ENCODE measurements around the gene METTL21C. TPM values are rescaled to one million over a fixed set of nuclear protein-coding genes. Genes with fewer than 3 reads are reported as not detected.
A peak's percentile ranks its signal among the peaks of the same experiment; 100 is the strongest.

The METTL21C gene
- total RNA-seq, 4 donors from 2014 or later, result not detected

DNA sequence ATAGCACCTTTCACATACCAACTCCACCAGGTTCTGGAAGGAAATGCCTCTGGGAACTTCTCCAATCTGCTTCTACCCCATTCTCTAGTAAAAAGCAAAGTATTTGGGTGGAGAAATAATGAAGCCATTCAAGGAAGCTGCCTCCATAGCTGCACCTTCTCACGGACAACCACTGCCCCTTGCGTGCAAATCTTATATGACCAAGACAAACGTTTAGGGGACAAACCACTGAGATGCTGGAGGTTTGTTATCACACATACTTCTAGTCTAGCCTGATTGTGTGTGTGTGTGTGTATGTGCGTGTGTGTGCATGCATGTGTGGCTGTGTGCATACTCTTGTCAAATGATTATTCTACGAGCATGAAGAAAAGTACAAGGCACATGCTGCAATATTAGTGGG, 6.5 kb upstream of the METTL21C start:
- no peak for TF ChIP-seq POLR2A (IDR thresholded peaks at IDR 0.05)
- TF ChIP-seq, protein P1, sequence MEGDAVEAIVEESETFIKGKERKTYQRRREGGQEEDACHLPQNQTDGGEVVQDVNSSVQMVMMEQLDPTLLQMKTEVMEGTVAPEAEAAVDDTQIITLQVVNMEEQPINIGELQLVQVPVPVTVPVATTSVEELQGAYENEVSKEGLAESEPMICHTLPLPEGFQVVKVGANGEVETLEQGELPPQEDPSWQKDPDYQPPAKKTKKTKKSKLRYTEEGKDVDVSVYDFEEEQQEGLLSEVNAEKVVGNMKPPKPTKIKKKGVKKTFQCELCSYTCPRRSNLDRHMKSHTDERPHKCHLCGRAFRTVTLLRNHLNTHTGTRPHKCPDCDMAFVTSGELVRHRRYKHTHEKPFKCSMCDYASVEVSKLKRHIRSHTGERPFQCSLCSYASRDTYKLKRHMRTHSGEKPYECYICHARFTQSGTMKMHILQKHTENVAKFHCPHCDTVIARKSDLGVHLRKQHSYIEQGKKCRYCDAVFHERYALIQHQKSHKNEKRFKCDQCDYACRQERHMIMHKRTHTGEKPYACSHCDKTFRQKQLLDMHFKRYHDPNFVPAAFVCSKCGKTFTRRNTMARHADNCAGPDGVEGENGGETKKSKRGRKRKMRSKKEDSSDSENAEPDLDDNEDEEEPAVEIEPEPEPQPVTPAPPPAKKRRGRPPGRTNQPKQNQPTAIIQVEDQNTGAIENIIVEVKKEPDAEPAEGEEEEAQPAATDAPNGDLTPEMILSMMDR (IDR thresholded peaks at IDR 0.05), result no peak
- no peak for DNase-seq (ENCODE audit: low spot score in 2 of 2)
- intact Hi-C loops (cut with DNase I; ENCODE audit: low total_unique reads), result no loop called here
- no peak overlapping the region for H3K4me3 ChIP-seq (ENCODE audit: low read depth, poor library complexity, severe bottlenecking)
- WGBS, 2 donors, result 89 to 95% methylated on average over 5 of the region's 5 CpGs

DNA sequence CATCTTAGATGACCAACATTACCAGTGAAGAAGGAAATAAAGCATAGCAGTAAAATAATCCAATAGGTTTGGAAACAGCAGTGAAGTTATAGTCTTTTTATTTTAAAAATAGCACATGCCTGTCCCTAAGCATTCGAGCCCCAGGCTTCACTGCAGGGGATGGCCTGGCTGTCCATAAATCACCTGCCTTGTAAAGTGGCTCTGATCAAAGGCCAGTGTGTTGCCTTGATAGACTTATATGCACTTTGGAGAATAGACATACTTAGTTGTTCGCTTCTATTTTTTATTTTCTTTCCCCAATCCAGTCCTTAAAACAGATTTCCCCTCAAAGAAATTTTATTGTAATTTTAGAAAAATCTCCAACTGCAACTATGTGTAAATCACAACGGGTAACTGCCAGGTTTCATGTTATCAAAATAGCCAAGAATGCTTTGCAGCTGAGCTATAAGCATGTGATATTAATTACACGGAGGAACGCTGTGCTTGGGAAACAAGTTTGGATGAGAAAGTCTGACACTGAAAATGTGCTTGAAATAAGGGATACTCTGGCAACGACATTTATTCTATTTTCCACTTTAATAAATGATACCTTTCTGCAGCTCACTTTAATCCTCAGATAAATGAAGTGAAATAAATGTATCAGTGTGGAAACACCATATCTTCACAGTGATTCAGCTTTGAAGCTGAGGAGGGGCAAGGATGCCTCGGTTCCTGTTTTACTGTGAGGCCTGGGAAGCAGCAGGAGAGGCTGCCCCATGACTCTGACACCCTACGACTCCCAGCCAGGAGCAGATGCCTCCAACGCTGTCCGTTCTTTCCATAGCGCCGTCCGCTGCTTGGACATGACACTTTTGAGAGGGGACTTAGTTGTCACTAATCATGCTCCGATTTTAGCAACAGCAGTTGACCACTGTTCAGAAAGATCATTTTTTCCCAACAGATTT, 5.5 kb upstream of the METTL21C start:
- TF ChIP-seq, protein P1 (IDR thresholded peaks at IDR 0.05), result no peak
- TF ChIP-seq POLR2A (IDR thresholded peaks at IDR 0.05), result no peak
- intact Hi-C loops (cut with DNase I; ENCODE audit: low total_unique reads), result no loop called here
- no peak overlapping the region for H3K4me3 ChIP-seq (ENCODE audit: low read depth, poor library complexity, severe bottlenecking)
- WGBS, 2 donors, result 49 to 50% methylated on average over 14 of the region's 14 CpGs
- DNase-seq (ENCODE audit: low spot score in 2 of 2), result peak; percentile 30 to 89

DNA sequence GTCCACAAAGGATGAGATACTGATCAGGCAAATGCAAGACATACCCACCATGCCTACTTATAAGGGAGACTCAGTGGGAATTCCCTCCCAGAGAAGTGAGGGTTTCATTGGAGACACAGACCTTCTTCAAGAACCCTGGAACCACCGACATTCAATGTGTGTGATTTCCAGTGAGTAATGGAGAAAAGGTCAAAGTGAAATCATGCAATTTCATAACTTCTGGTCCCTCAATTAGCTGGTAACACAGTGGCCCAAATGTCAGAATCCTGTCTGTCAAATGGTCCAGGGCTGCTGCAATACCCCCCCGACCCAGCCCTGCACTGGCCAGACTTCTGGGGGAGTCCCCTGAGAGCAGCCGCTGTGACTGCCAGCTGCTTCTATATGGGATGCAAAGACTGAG, 4.7 kb upstream of the METTL21C start:
- no peak overlapping the region for H3K4me3 ChIP-seq (ENCODE audit: low read depth, poor library complexity, severe bottlenecking)
- no peak for DNase-seq (ENCODE audit: low spot score in 2 of 2)
- TF ChIP-seq POLR2A (IDR thresholded peaks at IDR 0.05), result no peak
- TF ChIP-seq, protein P1 (IDR thresholded peaks at IDR 0.05), result no peak
- intact Hi-C loops (cut with DNase I; ENCODE audit: low total_unique reads), result no loop called here
- WGBS, 2 donors, result 61 to 75% methylated on average over 3 of the region's 3 CpGs

DNA sequence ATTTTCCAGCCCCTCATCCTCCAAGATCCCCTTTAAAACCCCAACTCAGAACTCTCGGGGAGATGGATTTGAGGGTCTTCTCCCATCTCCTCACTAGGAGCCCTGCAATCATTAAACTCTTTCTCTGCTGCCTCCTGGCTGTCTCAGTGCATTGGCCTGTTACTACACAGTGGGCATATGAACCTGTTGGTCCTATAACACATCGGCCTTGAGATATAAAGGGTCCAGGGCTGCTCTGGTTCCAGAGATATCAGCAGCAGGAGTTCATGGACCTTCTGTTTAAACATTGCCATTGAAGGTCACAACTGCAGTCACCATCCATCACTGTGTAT, 3.8 kb upstream of the METTL21C start:
- DNase-seq (ENCODE audit: low spot score in 2 of 2), result no peak

DNA sequence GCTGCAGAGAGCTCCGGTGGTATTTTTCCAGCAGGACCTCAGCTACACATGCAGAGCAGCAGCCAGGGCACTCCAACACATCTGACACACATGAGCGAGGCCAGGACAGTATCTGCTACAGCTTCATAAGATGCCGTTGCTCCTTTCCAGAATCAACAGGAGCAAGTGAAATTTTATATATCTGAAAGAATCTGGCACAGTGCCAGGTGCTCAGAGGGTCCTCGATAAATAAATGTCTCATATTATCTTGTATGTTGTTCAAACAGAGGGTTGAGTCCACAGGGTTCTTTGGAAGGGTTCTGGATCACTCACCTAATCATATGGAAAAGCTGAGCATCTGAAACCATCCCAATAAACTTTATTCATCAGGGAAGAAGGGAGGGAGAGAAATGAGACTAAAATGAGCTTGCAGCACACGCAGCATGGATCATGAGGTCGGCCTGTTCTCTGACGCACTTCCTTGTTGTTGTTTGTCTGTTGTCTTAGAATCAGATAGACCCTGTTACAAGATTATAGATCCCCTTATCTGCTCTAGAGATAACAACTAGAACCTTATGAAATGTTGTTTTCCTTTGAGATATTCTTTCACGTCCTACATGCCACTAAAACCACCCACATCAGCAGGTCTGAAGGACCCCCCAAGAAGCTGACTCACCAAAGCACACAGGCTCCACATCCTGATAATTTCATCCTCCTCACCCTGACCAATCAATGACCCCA, 3.2 kb upstream of the METTL21C start:
- WGBS, 2 donors, result 81 to 88% methylated on average over 8 of the region's 8 CpGs
- intact Hi-C loops (cut with DNase I; ENCODE audit: low total_unique reads), result no loop called here
- DNase-seq (ENCODE audit: low spot score in 2 of 2), result no peak
- TF ChIP-seq, protein P1 (IDR thresholded peaks at IDR 0.05), result no peak
- TF ChIP-seq POLR2A (IDR thresholded peaks at IDR 0.05), result no peak
- H3K4me3 ChIP-seq (ENCODE audit: low read depth, poor library complexity, severe bottlenecking), result no peak overlapping the region

More for the DNA sequence above, 3.8 kb upstream of the METTL21C start:
- 94 to 95% methylated on average over 2 of the region's 2 CpGs for WGBS, 2 donors
- intact Hi-C loops (cut with DNase I; ENCODE audit: low total_unique reads), result no loop called here
- H3K4me3 ChIP-seq (ENCODE audit: low read depth, poor library complexity, severe bottlenecking), result no peak overlapping the region
- TF ChIP-seq POLR2A (IDR thresholded peaks at IDR 0.05), result no peak
- TF ChIP-seq, protein P1 (IDR thresholded peaks at IDR 0.05), result no peak
